Adipocyte (in vitro differentiated cells): Measurements from ENCODE around the gene PSMG4.

ENCODE experiments used
- DNase-seq: peaks from one replicate; pipeline ENCODE4 v3.0.0-alpha.2; 2015; ENCODE audit warnings: low read depth
- H3K27me3 ChIP-seq: replicated peaks from 2 replicates; pipeline ENCODE4 v1.7.0; 2013; ENCODE audit warnings: mild to moderate bottlenecking, low read length, moderate library complexity; ENCODE audit not compliant: control insufficient read depth, insufficient read depth
- H3K36me3 ChIP-seq: 2 replicates; pipeline ENCODE4 v1.7.0; 2013; ENCODE audit warnings: low read length, mild to moderate bottlenecking, moderate library complexity; ENCODE audit not compliant: control insufficient read depth, insufficient read depth, severe bottlenecking
- H3K4me1 ChIP-seq: 2 replicates; pipeline ENCODE4 v1.7.0; 2013; ENCODE audit warnings: mild to moderate bottlenecking, low read length, moderate library complexity; ENCODE audit not compliant: control insufficient read depth, insufficient read depth
- H3K4me3 ChIP-seq: 2 replicates; pipeline ENCODE4 v1.7.0; 2013; ENCODE audit warnings: mild to moderate bottlenecking, low read length, moderate library complexity
- H3K9ac ChIP-seq: 2 replicates; pipeline ENCODE4 v1.7.0; 2013; ENCODE audit warnings: mild to moderate bottlenecking, low read length, moderate library complexity
- H3K9me3 ChIP-seq: 2 replicates; pipeline ENCODE4 v1.7.0; 2013; ENCODE audit warnings: mild to moderate bottlenecking, low read length, moderate library complexity; ENCODE audit not compliant: control insufficient read depth

The PSMG4 gene

DNA sequence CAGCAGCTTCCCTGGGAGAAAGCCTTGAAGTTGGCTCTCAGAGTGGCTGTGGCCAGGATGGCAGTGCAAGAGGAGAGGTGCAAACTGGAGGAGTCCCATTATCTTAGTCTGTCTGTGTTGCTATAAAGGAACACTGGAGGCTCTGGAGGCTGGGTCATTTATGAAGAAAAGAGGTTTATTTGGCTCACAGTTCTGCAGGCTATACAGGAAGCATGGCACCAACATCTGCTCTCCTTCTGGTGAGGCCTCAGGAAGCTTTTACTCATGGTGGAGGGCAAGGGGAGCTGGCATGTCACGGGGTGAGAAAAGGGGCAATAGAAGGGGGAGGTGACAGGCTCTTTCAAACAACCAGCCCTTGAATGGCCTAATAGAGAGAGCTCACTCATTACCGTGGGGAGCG is 47.1 kb downstream of the PSMG4 start:
- Histone ChIP-seq H3K9me3 (no peaks in the 10 kb centered on the region), H3K4me1 (no peaks in the 10 kb centered on the region), H3K36me3 (peaks cover 26% of the 10 kb centered on the region), H3K9ac (no peak overlapping the region), H3K27me3 (no peaks in the 10 kb centered on the region), H3K4me3 (no peak overlapping the region)
- DNase-seq = no peak

DNA sequence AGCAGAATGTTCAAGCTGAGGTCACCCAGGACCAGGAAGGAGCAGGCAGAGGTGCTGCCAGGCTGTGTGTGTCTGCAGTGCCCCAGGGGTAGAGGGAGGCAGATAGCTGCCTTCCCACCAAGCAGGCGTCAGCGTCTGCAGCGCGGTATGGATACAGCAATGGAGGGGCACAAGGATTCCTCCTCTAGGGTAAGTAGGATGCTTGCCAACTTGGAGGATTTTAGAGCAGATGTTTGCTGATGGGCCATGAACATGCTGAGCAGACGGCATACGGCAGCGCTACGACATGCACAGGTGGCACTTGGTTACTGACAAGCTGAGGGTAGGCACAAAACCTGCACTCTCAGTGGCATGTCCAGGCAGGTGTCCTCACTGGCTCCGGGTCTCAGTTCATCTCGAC is 48.1 kb downstream of the PSMG4 start:
- H3K4me3 ChIP-seq = no peak overlapping the region
- DNase-seq = no peak
- H3K36me3 ChIP-seq = peaks cover 26% of the 10 kb centered on the region
- no peaks in the 10 kb centered on the region for H3K9me3 ChIP-seq
- H3K27me3 ChIP-seq = no peaks in the 10 kb centered on the region
- H3K4me1 ChIP-seq = no peaks in the 10 kb centered on the region
- H3K9ac ChIP-seq = no peak overlapping the region

DNA sequence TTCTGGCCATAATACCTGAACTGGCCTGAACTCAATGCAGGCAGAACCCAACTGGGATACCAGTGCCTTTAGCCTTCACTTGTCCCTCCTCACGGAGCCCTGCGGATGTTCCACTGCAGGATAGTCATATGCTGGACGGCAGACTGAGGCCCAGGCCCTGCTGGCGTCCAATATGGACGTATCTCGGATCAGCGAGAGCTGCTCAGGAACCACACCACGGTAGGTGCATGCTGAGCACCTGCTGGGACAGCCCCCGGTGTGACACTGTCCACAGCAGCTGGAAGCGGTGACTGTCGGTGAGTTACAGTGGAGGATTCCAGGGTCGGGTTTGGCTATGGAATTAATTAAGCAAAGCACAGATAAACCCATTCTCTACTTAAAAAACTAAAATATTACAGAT is 48.7 kb downstream of the PSMG4 start:
- no peak overlapping the region for H3K9ac ChIP-seq
- no peaks in the 10 kb centered on the region for H3K4me1 ChIP-seq
- no peak for DNase-seq
- H3K27me3 ChIP-seq = no peaks in the 10 kb centered on the region
- H3K9me3 ChIP-seq = no peaks in the 10 kb centered on the region
- peaks cover 26% of the 10 kb centered on the region for H3K36me3 ChIP-seq
- no peak overlapping the region for H3K4me3 ChIP-seq

DNA sequence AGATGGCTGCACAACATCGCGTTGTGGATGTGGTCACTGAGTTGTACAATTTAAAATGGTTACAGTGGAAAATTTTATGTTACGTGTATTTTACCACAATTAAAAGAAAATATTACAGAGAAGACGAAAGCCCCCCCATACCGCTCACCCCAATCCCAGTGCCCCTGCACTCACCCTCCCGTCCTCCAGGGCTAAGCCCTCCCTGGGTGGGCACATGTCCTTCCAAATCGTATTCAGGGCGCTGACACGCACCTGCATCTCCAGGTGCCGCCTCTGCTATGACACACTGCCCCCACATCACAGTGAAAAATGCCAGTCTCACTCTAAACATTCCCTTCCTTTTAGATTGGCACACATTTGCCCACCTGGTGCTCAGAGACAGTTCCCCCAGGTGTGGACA is 49.4 kb downstream of the PSMG4 start:
- peaks cover 26% of the 10 kb centered on the region for H3K36me3 ChIP-seq
- H3K4me1 ChIP-seq = no peaks in the 10 kb centered on the region
- no peaks in the 10 kb centered on the region for H3K9me3 ChIP-seq
- no peak overlapping the region for H3K4me3 ChIP-seq
- no peaks in the 10 kb centered on the region for H3K27me3 ChIP-seq
- no peak for DNase-seq
- no peak overlapping the region for H3K9ac ChIP-seq

DNA sequence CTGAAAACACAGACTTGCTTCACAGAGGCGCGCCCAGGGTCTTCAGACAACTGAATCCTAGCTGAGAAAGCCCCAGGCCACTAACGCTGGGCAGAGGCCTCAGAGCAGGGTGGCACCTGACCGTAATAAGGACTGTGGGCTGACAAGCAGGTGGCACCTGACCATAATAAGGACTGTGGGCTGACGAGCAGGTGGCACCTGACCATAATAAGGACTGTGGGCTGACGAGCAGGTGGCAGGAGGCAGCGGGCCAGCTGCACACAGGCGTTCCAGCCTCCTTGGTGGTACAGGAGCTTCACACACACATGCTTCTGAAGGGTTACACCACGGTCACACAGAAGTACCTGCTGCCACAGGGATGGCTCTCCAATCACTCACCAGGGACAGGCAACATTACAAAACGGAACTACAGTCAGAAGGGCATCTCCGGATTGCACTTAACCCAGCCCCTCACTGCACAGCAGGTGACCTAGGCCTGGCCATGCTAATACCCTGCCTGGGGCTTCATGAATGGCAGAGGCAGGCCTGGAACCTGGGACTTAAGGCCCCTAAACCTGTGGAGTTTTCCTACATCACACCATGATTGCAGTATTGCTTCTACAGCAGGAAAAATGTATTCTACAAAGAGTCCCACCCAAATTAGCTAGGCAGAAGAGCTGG is 50.8 kb downstream of the PSMG4 start:
- H3K9ac ChIP-seq = no peak overlapping the region
- no peaks in the 10 kb centered on the region for H3K4me1 ChIP-seq
- peaks cover 14% of the 10 kb centered on the region for H3K36me3 ChIP-seq
- H3K27me3 ChIP-seq = no peaks in the 10 kb centered on the region
- no peak overlapping the region for H3K4me3 ChIP-seq
- DNase-seq = no peak
- H3K9me3 ChIP-seq = no peaks in the 10 kb centered on the region

DNA sequence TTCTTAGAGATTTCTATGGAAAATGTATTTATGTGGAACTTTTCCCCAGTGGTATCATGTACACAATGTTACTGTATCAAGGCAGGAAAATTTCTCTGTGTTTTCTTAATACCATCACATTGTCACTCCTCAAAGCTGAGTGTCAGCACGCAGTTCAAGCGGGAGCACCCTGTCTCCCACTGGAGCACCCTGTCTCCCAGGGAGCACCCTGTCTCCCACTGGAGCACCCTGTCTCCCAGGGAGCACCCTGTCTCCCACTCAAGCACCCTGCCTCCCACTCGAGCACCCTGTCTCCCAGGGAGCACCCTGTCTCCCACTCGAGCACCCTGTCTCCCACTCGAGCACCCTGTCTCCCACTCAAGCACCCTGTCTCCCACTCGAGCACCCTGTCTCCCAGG is 51.3 kb downstream of the PSMG4 start:
- no peak for DNase-seq
- Histone ChIP-seq H3K36me3 (peaks cover 16% of the 10 kb centered on the region), H3K27me3 (no peaks in the 10 kb centered on the region), H3K4me1 (no peaks in the 10 kb centered on the region), H3K9me3 (no peaks in the 10 kb centered on the region), H3K4me3 (no peak overlapping the region), H3K9ac (no peak overlapping the region)

DNA sequence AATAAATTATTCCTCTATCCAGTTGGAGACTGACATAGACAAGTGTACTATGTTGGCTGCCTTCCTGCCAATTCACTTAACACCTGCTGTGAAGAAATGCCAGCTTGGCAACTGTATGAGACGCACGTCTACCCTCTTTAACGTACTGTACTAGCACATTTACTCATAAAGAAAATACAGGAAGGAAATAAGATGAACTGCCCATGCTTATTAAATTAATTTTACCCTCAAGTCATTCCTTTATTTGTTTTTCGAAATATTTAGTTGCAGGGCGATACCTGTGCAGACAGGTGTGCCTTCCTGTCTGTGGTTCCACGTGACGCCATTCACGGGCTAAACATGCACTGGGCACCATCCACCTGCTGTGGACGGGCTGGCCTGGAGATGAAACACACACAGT is 52.0 kb downstream of the PSMG4 start:
- no peaks in the 10 kb centered on the region for H3K4me1 ChIP-seq
- H3K4me3 ChIP-seq = no peak overlapping the region
- H3K9me3 ChIP-seq = no peaks in the 10 kb centered on the region
- DNase-seq = no peak
- no peaks in the 10 kb centered on the region for H3K27me3 ChIP-seq
- H3K9ac ChIP-seq = no peak overlapping the region
- peaks cover 15% of the 10 kb centered on the region for H3K36me3 ChIP-seq

DNA sequence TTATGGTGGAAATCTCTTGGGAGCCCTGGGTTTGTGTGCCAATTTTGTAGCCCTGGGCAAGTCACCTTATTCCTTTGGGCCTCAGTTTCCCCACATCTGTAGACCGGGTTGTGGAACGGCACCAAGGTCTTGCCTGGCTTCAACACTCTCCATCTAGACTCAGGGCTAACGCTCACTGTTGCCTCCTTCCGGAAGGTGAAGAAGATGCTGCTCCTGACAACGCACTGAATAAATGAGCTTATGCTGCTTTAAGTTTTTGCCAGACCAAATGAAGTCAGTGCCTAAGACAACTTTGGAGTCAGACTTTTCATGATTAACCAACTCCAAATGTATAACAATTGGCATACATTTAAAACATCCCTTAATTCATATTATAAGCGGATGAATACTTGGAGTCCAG is 53.1 kb downstream of the PSMG4 start:
- H3K4me3 ChIP-seq = no peak overlapping the region
- no peak for DNase-seq
- no peaks in the 10 kb centered on the region for H3K9me3 ChIP-seq
- H3K9ac ChIP-seq = no peak overlapping the region
- H3K4me1 ChIP-seq = no peaks in the 10 kb centered on the region
- no peaks in the 10 kb centered on the region for H3K27me3 ChIP-seq
- H3K36me3 ChIP-seq = peaks cover 17% of the 10 kb centered on the region

DNA sequence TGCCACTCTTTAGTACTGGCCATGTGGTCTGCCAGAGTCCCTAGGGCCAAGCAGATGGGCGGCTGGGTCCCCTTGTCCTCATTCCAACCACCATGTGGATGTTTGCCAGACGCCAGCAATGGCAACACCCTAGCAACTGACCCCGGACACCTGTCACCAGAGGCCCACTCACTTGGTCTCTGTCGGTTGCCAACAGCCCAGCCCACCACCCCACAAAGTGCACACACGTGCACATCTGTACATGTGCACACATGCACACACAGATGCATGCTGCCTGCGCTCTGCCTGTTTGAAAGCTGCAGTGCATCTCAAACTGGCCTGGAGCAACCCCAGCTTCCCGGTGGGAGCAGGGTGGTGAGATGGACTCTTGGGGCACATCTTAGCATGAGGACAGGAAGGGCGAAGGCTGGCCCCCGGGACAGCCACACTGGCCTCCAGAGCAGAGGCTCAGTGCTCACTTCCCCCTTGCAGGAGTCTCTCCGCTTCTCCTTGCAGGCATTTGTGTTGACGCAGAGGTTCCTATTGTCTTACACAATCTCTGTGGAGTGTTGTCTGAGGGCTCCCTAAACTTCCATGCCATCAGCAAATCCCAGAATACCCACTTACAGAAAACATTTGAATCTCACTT is 54.0 kb downstream of the PSMG4 start:
- DNase-seq = no peak
- H3K4me3 ChIP-seq = no peak overlapping the region
- H3K4me1 ChIP-seq = no peaks in the 10 kb centered on the region
- H3K9me3 ChIP-seq = no peaks in the 10 kb centered on the region
- no peak overlapping the region for H3K9ac ChIP-seq
- H3K27me3 ChIP-seq = no peaks in the 10 kb centered on the region
- H3K36me3 ChIP-seq = peaks cover 13% of the 10 kb centered on the region

DNA sequence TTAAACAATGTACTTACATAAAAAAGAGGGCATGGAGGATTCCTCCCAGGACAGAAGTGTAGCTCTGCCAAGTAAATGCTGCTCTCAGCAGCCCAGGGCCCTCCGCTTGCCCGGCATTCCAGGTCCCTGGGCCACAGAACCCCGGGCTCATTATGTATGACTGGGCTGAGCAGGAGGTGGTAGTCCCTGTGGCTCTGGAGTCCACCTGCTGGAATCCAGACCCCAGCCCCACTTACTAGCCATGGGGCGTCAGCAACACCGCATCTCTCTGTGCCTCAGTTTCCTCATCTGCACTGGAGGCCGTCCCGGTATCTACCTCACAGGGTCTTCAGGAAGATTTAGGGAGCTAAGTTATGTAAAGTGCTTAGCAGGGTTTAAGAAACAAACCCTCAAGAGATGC is 55.4 kb downstream of the PSMG4 start:
- H3K9ac ChIP-seq = no peak overlapping the region
- no peak for DNase-seq
- H3K27me3 ChIP-seq = no peaks in the 10 kb centered on the region

DNA sequence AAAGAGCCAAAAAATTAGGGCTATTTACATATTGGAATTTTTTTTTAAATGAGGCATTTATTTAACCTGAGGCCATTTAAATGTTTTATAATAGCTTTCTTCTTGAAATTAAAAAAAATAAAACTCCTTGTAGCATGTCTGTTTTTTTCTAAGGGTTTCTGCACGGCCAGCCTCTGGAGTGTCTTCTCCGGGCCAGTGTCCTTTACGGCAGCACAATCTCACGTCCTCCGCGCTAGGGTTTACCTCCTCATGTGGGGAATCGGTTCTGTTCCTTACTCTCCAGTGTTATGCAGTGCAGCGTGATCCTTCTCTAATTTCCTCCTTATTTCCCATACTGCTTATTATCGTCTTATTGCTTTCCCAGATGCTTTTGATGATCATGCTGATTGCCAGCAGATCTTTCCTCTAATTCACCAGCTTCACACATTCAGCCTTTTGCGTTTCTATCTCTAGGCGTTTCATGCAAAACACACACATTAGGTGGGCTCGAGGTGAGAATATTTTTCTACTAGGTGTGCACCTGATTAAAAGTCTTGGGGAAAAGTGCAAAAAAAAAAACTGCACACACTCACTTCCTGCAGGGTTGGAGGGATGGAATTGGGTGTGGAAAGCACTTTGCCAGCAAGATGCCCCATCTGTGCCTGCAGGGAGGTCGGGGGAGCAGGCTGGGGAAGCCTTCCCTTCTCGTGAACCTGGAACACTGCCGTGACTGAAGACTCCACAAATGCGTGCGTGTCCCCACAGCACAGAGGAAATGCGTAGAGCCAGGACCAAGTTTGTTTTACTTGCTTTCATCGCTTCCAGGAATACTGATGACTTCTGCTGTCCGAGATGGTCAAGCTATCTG is 56.1 kb downstream of the PSMG4 start:
- Histone ChIP-seq H3K36me3 (peaks cover 23% of the 10 kb centered on the region), H3K4me3 (no peak overlapping the region), H3K9me3 (no peaks in the 10 kb centered on the region), H3K4me1 (no peaks in the 10 kb centered on the region), H3K27me3 (no peaks in the 10 kb centered on the region), H3K9ac (no peak overlapping the region)
- no peak for DNase-seq

More for the DNA sequence above, 55.4 kb downstream of the PSMG4 start:
- Histone ChIP-seq H3K4me3 (no peak overlapping the region), H3K4me1 (no peaks in the 10 kb centered on the region), H3K9me3 (no peaks in the 10 kb centered on the region), H3K36me3 (peaks cover 16% of the 10 kb centered on the region)
